GM18951 (cell line): Measurements from ENCODE around the gene SRCIN1.
"Not testable (repeated sequence)": the region's sequence is repeated elsewhere in the genome, so short reads cannot be mapped to it uniquely, and the experiment has no call there.

Experiments used
- POLR2A ChIP-seq: IDR thresholded peaks from 4 replicates; pipeline ENCODE4 v1.6.1; 2011; ENCODE audit warnings: mild to moderate bottlenecking; ENCODE audit not compliant: insufficient read length, insufficient read depth; ENCODE audit errors: extremely low read depth
- in situ Hi-C: fragments of 300-500 bp; cut with MboI; formaldehyde crosslinking; loops from one replicate; pipeline ENCODE4 v1.12.0; 2022; ENCODE audit warnings: low sequenced_read_pairs, mixed read lengths, inconsistent platforms; ENCODE audit not compliant: unreplicated experiment

SRCIN1 gene

GRCh38 chr17:38605841-38606645 lies at the start of gene SRCIN1:
SRCIN1 (minus strand) TSS chr17:38605952; CDS start chr17:38605705, 247 bp downstream.
- no peak for TF ChIP-seq POLR2A
- in situ Hi-C loops, result no loop called here

DNA sequence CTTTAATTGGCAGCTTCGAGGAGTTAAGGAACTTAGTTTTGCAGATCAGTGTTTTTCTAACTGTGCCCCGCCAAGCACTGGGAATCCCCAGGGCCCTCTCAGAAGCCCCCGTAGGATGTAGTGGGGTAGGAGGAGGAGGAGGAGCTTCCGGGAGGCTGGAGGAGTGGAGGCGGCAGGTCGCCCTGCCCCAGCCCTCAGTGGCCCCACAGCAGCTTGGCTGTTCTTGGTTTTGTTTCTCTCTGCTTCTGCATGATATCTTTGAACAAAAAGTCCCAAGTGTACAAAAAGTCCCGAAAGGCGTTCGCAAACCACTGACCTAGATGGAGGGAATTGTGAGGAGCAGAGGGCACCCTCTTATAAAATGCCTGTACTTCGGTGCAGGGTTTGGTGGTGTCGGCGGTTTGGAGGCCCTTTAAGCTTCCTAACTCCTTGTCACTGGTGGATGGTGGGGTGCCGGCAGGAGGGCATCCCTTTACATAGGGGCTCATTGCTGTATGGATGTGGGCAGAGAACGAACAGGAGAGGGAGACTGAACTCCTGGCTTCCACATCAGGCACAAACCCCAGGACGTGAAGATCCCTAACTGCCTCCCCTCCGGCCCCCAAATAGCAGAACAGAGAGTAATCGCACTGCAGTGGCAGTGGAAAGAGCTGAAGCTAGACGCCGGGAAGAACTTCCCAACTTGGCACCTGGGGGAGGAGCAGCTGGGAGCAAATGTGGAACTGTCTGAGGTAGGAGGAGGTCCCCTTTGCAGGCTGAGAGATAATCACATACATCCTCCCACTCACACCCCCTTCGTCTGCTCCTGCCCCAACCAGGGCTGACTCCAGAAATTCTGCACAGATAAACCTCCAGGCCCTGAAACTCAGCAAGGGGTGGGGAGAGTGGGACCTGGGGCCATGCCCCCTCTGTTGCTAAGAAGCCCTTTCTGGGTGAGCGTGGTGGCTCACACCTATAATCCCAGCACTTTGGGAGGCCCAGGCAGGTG lies 49.0 kb upstream of the SRCIN1 start:
- in situ Hi-C loops, result no loop called here

DNA sequence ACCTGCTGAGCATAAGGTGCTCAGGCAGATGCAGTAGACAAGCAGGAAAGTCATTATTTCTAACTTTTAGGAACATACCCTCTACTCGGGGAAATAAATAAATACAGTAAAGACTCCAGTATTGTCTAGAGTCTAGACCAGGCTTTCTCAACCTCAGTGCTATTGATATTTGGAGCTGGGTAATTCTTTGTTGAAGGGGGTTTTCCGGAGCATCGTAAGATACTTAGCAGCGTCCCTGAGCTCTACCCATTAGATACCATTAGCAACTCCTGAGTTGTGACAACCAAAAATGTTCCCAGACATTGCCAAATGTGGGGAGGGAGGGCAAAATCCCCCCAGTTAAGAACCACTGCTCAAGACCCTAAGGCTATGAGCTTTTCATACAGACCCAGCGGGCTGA lies 47.9 kb upstream of the SRCIN1 start:
- in situ Hi-C loops, result no loop called here
- TF ChIP-seq POLR2A, result no peak

More for the DNA sequence above, 49.0 kb upstream of the SRCIN1 start:
- TF ChIP-seq POLR2A, result no peak

DNA sequence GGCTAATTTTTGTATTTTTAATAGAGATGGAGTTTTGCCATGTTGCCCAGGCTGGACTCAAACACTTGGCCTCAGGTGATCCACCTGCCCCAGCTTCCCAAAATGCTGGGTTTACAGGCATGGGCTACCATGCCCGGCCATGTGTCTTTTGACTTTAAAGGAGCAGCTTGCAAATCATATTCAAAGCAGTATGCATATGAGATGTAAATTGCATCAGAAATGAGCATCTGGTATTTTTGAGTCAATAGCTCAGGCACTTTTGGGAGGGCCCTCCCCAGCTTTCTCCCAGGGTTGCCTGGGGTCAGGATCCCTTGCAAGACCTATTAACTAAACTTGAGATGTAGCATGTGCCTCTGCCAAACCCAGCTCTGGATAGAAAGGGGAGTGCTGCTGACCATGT lies 47.5 kb upstream of the SRCIN1 start:
- no peak for TF ChIP-seq POLR2A
- in situ Hi-C loops, result no loop called here

- in situ Hi-C loops, result not testable (repeated sequence)
Measured at GRCh38 chr17:38650653-38651173, 45.0 kb upstream of the SRCIN1 start.

- TF ChIP-seq POLR2A, result no peak
- in situ Hi-C loops, result no loop called here
Measured at GRCh38 chr17:38637951-38638350, 32.2 kb upstream of the SRCIN1 start.

- no peak for TF ChIP-seq POLR2A
- in situ Hi-C loops, result no loop called here
Measured at GRCh38 chr17:38636054-38636453, 30.3 kb upstream of the SRCIN1 start.

DNA sequence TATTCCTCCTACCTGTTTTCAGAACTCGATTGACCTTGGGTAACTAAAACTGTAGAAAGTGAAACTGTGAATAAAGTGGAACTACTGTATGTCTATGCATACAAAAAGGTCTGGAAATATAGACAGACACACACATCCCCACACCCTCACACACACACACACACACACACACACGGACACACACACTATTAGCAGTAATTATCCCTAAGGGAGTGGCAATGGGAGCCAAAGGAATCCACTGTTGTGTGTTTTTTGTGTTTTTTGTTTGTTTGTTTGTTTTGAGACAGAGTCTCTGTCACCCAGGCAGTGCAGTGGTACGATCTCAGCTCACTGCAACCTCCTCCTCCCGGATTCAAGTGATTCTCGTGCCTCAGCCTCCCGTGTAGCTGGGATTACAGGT lies 26.6 kb upstream of the SRCIN1 start:
- in situ Hi-C loops, result no loop called here
- TF ChIP-seq POLR2A, result no peak

- no peak for TF ChIP-seq POLR2A
Measured at GRCh38 chr17:38628441-38628840, 22.7 kb upstream of the SRCIN1 start.

GRCh38 chr17:38627957-38628356 lies 22.2 kb upstream of the SRCIN1 start:
- in situ Hi-C loops, result no loop called here

More at GRCh38 chr17:38628441-38628840, 22.7 kb upstream of the SRCIN1 start:
- in situ Hi-C loops, result no loop called here

GRCh38 chr17:38626606-38627226 lies 21.0 kb upstream of the SRCIN1 start:
- in situ Hi-C loops, result not testable (repeated sequence)

More at GRCh38 chr17:38627957-38628356, 22.2 kb upstream of the SRCIN1 start:
- TF ChIP-seq POLR2A, result no peak

GRCh38 chr17:38625482-38625881 lies 19.7 kb upstream of the SRCIN1 start:
- in situ Hi-C loops, result no loop called here
- no peak for TF ChIP-seq POLR2A

- in situ Hi-C loops, result not testable (repeated sequence)
Measured at GRCh38 chr17:38624782-38625355, 19.1 kb upstream of the SRCIN1 start.
